Esophagus squamous epithelium (tissue), 4 donors: Measurements from ENCODE around the gene TUBA1A.

Source experiments
- CTCF ChIP-seq, 6 experiments: fragments of 450-650 bp in 4 of 6; fragments of 200-600 bp in 2 of 6; sonication (generic) in 2 of 6; IDR thresholded peaks; one replicate each; pipeline ENCODE4 v1.5.1; 2016 to 2019; ENCODE audit warnings: antibody characterized with exemption in 6 of 6, mild to moderate bottlenecking in 4 of 6, moderate library complexity in 4 of 6
- POLR2A ChIP-seq, 4 donors: fragments of 450-650 bp; IDR thresholded peaks; one replicate each; pipeline ENCODE4 v1.6.1; 2017; ENCODE audit warnings: antibody characterized with exemption in 4 of 4, mild to moderate bottlenecking in 4 of 4, moderate library complexity in 3 of 4

GRCh38 chr12:49200919-49201594 lies 12.2 kb upstream of the TUBA1A start:
- TF ChIP-seq CTCF (IDR thresholded peaks at IDR 0.05) = no peak
- no peak for TF ChIP-seq POLR2A (IDR thresholded peaks at IDR 0.05)
